Panc1 (cell line): ENCODE data around the gene TULP1.

Experiments used
- POLR2AphosphoS5 ChIP-seq: IDR thresholded peaks from 2 replicates; pipeline ENCODE4 v1.6.1; 2012; ENCODE audit warnings: mild to moderate bottlenecking, low read depth, low read length, moderate library complexity
- SIN3A ChIP-seq: IDR thresholded peaks from 2 replicates; pipeline ENCODE4 v1.6.1; 2012; ENCODE audit warnings: low read depth, mild to moderate bottlenecking, low read length, moderate library complexity, borderline replicate concordance; ENCODE audit not compliant: insufficient read depth
- TF ChIP-seq, protein P1 (sequence below), 2 experiments: IDR thresholded peaks; 2 replicates each; pipeline ENCODE4 v1.6.1; 2011 to 2012; ENCODE audit warnings: low read depth in 2 of 2, control low read depth in 1 of 2, low read length in 1 of 2, mild to moderate bottlenecking in 1 of 2, moderate library complexity in 1 of 2; ENCODE audit not compliant: insufficient read depth in 1 of 2
- TF ChIP-seq, protein P2 (sequence below): fragments of 450-650 bp; IDR thresholded peaks from 2 replicates; pipeline ENCODE4 v1.5.1; 2017; ENCODE audit warnings: mild to moderate bottlenecking

DNA sequence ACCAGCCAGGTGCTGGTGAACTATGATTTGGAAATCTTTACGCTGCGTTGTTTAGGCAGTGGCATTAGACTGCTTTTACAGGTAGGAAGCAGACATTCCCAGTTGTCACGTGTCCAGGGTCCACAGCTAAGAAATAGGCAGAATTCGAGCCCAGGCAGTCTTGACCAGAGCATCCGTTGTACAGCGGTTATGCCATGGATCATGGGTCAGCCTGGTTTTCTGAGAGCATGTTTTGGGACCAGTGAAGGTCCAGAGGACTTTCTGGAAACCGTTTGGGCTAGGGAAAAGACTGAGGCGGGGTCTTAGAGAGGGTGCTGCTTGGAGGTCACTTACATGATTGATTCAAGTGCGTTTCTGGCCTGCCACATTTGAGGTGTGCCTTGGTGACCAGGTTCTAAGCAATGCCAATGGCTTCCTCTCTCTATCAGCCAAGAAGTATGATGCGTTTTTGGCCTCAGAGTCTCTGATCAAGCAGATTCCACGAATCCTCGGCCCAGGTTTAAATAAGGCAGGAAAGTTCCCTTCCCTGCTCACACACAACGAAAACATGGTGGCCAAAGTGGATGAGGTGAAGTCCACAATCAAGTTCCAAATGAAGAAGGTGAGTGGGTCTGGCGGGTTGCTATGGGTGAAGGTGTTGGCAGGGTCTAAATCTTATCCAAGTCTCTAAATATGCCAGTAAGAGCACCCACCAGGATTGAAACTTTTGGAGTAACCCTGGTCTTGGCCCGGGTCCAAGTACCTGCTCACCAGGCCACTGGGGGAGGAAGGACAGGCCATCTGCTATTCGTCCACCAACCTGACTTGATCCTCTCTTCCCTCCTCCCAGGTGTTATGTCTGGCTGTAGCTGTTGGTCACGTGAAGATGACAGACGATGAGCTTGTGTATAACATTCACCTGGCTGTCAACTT is 42.7 kb downstream of the TULP1 start:
- TF ChIP-seq, protein P1, sequence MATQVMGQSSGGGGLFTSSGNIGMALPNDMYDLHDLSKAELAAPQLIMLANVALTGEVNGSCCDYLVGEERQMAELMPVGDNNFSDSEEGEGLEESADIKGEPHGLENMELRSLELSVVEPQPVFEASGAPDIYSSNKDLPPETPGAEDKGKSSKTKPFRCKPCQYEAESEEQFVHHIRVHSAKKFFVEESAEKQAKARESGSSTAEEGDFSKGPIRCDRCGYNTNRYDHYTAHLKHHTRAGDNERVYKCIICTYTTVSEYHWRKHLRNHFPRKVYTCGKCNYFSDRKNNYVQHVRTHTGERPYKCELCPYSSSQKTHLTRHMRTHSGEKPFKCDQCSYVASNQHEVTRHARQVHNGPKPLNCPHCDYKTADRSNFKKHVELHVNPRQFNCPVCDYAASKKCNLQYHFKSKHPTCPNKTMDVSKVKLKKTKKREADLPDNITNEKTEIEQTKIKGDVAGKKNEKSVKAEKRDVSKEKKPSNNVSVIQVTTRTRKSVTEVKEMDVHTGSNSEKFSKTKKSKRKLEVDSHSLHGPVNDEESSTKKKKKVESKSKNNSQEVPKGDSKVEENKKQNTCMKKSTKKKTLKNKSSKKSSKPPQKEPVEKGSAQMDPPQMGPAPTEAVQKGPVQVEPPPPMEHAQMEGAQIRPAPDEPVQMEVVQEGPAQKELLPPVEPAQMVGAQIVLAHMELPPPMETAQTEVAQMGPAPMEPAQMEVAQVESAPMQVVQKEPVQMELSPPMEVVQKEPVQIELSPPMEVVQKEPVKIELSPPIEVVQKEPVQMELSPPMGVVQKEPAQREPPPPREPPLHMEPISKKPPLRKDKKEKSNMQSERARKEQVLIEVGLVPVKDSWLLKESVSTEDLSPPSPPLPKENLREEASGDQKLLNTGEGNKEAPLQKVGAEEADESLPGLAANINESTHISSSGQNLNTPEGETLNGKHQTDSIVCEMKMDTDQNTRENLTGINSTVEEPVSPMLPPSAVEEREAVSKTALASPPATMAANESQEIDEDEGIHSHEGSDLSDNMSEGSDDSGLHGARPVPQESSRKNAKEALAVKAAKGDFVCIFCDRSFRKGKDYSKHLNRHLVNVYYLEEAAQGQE (IDR thresholded peaks at IDR 0.05; ENCODE audit: insufficient read depth in 1 of 2, low read depth in 2 of 2, low read length in 1 of 2), result no peak
- TF ChIP-seq SIN3A (0 out of 2 replicates have a peak, but pooled peaks have one; percentile 48), POLR2AphosphoS5 (no peak; the same call in 1 of the 2 replicates)
- TF ChIP-seq, protein P2, sequence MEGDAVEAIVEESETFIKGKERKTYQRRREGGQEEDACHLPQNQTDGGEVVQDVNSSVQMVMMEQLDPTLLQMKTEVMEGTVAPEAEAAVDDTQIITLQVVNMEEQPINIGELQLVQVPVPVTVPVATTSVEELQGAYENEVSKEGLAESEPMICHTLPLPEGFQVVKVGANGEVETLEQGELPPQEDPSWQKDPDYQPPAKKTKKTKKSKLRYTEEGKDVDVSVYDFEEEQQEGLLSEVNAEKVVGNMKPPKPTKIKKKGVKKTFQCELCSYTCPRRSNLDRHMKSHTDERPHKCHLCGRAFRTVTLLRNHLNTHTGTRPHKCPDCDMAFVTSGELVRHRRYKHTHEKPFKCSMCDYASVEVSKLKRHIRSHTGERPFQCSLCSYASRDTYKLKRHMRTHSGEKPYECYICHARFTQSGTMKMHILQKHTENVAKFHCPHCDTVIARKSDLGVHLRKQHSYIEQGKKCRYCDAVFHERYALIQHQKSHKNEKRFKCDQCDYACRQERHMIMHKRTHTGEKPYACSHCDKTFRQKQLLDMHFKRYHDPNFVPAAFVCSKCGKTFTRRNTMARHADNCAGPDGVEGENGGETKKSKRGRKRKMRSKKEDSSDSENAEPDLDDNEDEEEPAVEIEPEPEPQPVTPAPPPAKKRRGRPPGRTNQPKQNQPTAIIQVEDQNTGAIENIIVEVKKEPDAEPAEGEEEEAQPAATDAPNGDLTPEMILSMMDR, result no peak
